Measurements from ENCODE around the gene SLC29A1.

Gene SLC29A1

DNA sequence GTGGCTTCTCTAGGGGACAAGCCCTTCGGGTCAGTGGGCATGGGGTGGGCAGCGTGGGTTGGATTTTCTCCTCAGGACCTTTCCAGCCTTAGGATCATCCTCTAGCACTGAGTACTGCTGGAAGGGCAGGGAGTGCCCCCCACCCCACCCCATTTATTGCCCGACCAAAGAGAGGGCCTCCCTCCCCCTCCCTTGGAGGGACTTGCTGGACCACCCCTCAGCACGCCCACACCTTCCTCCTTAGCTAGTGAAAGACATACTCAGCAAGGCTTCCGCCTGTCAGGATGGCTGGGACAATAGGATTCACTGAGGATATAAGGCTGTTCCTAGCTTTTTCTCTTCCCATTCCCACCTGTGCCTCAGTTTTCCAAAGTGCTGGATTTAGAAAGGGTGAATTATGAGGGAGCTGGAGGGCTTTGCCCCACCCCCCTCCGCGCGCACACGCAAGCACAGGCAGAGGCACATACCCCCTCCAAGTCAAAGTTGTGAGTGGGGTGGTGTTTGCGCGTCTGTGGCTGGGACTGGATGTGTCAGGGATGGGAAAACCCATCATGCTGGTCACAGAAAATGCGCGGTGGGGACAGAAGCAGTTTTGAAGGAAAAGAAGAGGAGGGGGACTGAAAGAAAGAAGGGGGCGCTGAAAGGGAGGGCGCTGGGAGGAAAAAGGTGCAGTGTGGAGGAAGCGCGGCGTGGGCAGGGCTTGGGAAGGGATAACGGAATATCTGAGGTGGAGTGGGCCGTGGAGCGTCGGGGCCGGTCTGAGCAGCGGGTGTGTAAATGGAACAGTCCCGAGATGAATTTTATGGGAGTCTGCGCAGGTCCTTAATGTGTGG is 693 bp upstream of the SLC29A1 start:
- no peak for DNase-seq (ENCODE audit: low read depth)
- TF ChIP-seq, protein P1, sequence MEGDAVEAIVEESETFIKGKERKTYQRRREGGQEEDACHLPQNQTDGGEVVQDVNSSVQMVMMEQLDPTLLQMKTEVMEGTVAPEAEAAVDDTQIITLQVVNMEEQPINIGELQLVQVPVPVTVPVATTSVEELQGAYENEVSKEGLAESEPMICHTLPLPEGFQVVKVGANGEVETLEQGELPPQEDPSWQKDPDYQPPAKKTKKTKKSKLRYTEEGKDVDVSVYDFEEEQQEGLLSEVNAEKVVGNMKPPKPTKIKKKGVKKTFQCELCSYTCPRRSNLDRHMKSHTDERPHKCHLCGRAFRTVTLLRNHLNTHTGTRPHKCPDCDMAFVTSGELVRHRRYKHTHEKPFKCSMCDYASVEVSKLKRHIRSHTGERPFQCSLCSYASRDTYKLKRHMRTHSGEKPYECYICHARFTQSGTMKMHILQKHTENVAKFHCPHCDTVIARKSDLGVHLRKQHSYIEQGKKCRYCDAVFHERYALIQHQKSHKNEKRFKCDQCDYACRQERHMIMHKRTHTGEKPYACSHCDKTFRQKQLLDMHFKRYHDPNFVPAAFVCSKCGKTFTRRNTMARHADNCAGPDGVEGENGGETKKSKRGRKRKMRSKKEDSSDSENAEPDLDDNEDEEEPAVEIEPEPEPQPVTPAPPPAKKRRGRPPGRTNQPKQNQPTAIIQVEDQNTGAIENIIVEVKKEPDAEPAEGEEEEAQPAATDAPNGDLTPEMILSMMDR (conservative IDR thresholded peaks at IDR 0.05; ENCODE audit: control insufficient read depth, insufficient read depth, low read depth, low read length), result no peak
- H3K4me3 ChIP-seq (ENCODE audit: control insufficient read depth, low read depth, low read length), result peak overlapping the region; percentile 59

DNA sequence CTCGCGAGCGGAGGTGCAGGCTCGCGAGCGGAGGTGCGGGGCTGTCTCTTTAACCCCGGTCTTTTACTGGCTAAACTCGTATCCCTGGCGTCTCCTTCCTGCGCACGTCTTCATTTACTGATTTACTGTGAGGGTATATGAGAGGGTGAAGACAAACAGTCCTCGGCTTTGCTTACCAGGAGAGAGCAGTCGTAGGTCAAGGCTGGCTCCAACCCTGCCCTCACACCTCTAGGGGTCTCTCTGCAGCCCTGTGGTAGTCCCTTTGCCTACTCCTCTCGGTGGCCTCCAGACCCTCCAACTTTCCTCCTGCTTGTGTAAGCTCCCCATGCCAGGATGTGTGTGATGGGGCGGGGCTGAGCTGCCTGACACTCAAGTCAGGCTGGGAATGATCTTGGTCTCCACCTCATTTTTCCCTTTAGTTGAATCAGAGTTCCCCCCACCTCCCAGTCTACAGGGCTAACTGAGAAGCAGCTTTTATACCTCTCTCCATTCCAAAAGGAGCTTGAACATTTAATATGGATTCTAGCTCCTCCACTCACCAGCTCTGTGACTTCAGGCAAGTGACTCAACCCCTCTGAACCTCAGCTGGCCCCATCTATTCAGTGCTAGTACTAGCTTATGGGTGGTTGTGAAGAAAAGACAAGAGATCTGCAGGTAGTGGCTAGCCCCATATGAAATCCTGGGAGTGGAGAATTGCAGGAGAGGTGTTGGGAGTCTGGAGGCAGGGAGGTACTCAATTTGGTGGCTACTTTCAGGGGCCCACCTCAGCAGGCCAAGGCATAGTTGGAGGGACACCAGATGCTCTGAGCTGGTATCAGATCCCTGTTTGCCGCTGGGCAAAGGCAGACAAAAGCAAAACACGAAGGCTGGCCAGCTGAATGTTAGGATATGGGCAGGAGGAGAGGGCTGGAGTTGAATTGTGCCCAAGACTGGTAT is 902 bp downstream of the SLC29A1 start:
- TF ChIP-seq, protein P1 (conservative IDR thresholded peaks at IDR 0.05; ENCODE audit: control insufficient read depth, insufficient read depth, low read depth, low read length), result no peak
- peak overlapping the region; percentile 59 for H3K4me3 ChIP-seq (ENCODE audit: control insufficient read depth, low read depth, low read length)
- no peak for DNase-seq (ENCODE audit: low read depth)

DNA sequence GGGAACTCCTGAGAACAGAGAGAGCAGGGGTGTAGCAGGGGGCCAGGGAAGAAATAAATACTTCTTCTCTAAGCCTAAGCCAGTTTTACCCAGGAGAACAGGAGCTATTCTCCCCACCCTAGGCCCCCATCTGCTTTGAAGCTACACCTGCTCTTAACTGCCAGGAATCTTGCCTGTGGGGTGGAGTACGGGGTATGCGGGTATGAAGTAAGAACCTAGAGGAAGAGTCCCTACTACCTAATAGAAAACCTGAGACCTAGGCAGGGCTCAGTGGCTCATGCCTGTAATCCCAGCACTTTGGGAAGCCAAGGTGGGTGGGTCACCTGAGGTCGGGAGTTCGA is 1.5 kb downstream of the SLC29A1 start:
- H3K4me3 ChIP-seq (ENCODE audit: control insufficient read depth, low read depth, low read length), result no peak overlapping the region
- DNase-seq (ENCODE audit: low read depth), result no peak
- TF ChIP-seq, protein P1 (conservative IDR thresholded peaks at IDR 0.05; ENCODE audit: control insufficient read depth, insufficient read depth, low read depth, low read length), result no peak

DNA sequence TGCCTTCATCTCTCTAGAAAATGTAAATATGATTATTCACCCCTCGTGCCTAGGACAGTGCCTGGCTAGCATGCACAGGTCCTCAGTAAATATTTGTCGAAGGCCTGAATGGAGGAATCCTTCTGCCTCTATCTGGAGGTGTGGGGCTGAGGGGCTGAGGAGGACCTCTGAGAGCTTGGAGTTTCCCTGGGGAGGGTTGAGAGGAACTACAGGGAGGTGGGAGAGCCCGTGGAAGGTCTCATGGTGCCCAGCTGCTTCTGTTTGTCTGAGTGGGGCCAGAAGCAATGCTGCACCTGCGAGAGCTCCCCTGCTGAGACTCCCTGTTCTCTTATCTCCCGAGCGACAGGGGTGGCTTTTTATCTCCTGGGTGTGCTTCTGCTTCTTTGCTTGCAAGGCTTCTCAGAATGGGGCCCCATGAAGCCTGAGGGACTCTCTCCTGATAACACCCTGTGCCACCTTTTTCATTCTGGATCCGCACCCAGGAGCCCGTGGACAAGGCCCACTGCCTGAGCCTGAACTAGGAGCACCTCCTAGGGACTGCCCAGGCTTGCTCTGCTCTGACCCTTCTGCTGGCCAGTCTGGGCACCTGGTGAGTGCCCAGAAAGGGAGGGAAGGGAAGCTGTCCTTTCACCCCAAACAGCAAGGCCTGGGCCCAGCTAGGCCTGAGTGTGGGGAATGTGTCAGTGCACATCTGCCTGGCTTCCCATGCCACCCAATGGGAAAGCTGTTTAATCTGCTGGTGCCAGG is 2.4 kb downstream of the SLC29A1 start:
- DNase-seq (ENCODE audit: low read depth), result no peak
- TF ChIP-seq, protein P1 (conservative IDR thresholded peaks at IDR 0.05; ENCODE audit: control insufficient read depth, insufficient read depth, low read depth, low read length), result no peak
- H3K4me3 ChIP-seq (ENCODE audit: control insufficient read depth, low read depth, low read length), result no peak overlapping the region

DNA sequence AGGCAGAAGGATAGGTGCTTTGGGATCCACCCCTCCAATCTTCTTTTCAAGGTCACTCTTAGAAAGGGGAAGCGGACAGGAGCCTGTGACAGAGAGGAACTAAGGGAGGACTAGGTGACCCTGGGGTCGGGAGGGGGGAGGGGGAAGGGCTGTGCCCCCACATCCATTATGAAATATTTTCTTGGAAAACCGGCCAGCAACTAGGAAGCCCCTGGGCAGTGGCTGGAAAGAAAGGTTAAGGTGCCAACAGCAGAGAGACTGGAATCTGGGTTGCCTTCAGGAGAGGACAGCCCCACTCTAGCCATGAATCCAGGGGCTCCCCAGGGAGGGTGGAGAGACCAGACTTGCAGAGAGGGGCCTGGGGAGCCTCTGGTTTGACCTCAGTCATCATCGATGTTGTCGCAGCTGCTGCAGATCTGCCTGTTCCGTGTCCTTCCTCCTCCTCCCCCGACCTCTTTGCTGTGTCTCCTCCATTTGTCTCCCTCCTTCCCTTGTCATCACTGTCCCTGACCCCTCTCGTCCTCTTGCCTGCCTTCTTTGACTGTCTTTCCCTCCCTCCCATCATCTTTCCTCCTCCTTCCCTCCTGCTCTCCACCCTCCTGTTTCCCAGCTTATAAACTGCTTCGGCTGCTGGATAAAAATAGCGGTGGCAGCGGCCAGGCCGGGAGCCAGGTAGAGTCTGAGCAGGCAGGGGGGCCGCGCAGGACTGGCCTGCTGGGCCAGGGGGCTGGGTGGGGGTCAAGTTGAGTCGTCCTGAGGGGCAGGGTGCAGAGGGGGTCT is 3.2 kb downstream of the SLC29A1 start:
- TF ChIP-seq, protein P1 (conservative IDR thresholded peaks at IDR 0.05; ENCODE audit: control insufficient read depth, insufficient read depth, low read depth, low read length), result no peak
- H3K4me3 ChIP-seq (ENCODE audit: control insufficient read depth, low read depth, low read length), result no peak overlapping the region
- no peak for DNase-seq (ENCODE audit: low read depth)
